ENCODE measurements around the gene CARD14.
"Not testable (repeated sequence)": the region's sequence is repeated elsewhere in the genome, so short reads cannot be mapped to it uniquely, and the experiment has no call there.

Gene CARD14

GRCh38 chr17:80187090-80187489 is 17.3 kb downstream of the CARD14 start:
- DNase-seq: no peak

DNA sequence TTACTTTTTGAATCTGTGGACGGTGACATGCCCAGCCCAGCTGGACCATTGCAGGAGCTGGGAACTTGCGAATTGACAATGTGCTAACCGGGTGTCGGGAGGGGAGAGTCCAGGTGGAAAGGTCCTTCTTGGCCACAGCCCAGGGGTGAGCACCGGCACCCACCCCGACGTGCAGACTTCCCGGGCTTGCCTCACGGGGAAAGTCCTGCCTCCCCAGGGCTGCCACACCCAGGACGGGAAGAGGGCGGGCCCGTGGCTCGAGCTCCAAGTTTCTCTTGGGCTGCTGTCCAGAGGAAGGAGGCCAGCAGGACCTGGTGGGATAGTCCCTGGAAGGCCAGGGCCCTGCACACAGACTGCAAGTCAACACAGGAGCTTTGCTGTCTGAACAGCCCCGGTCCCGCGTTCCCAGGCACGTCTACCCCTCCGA is 17.7 kb downstream of the CARD14 start:
- no peak for DNase-seq

DNA sequence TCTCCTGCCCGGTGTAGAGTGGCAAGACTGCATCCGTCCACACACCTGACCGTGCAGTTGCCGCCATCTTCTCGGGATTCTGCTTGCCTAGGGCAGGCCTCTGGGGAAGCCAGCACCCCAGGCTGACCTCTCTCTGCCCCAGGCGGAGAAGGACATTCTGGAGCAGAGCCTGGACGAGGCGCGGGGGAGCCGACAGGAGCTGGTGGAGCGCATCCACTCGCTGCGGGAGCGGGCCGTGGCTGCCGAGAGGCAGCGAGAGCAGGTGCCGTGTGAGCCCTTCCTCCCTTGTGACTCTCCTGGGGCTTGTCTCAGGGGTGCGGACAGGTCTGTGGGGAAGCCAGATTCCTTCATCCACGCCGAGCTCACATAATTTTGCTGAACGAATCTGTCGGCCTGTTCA is 19.8 kb downstream of the CARD14 start:
- DNase-seq: no peak

- no peak for DNase-seq
These were observed 20.9 kb downstream of the CARD14 start for GRCh38 chr17:80190716-80191115.

- no peak for DNase-seq
These were observed 21.4 kb downstream of the CARD14 start for GRCh38 chr17:80191192-80191591.

DNA sequence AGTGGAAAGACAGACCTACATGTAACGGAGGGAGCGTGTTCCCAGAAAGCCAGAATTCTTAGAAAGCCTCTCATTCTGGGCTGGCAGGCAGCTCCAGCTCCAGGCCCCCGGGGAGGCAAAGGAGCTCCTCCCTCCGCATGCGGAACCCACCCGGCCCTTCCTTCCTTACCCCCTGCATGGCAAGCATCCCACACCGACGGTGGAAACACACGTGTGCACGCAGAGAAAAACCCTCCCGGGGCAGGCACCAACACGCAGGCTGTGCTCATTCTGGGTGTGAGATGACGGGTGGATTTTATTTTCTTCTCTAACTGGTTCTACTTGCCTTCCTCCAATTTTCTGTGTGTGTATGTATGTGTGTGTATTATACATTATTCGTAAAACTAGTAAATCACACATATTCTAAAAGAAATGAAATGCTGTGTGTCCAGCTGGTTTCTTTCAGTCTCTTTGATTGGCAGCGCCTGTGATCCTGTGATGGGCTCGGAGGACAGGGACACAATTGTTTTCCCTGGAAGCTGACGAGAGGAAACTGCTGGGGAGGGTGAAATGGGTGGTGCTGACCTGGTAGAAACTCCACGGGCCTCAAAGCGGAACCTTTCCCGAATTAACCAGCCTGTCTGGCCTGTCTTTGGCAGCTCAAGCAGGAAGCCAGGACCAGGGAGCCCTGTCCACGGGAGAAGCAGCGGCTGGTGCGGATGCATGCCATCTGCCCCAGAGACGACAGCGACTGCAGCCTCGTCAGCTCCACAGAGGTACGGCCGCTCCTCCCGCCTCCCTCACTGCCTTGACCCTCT is 22.2 kb downstream of the CARD14 start:
- no peak for DNase-seq

- no peak for DNase-seq
These were observed 25.3 kb downstream of the CARD14 start for GRCh38 chr17:80195141-80195540.

DNA sequence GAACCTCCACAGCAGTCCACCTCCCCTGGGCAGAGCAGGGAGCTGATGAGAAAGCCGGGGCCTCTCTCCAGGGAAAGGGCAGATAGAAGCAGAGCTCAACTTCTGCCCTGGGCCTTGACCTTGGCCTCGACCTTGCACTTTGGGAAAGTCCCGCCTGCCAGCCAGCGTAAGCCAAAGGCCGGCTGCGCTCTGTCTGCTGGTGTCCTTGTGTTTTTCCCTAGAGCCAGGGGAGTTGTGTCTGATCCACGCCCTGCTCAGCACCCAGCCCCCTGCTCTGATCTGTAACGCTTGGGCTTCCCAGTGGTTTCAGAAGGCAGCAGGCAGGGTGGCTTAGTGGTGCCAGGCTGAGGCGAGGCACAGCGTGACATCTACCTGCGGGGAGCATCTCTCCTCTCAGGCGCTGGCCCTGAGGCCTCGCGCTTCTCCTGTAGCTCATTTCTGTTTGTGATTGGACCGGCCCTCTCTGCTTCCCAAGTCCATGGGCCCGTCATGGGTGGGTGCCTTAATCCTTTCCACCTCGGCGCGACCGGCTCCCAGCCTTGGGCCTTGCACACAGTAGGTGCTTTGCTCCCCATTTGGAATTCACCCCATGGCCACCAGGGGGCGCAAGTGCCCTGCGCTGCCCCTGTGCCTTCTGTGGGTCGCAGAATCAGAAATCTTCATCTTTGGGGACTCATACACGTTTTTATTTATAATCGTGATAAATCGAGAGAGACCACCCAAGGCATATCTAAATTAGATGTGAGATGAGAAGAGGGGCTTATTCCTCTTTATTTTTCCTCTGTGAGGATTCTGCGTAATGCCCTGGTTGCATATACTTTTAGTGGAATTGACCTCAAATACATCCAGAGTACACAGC is 26.1 kb downstream of the CARD14 start:
- DNase-seq: no peak

DNA sequence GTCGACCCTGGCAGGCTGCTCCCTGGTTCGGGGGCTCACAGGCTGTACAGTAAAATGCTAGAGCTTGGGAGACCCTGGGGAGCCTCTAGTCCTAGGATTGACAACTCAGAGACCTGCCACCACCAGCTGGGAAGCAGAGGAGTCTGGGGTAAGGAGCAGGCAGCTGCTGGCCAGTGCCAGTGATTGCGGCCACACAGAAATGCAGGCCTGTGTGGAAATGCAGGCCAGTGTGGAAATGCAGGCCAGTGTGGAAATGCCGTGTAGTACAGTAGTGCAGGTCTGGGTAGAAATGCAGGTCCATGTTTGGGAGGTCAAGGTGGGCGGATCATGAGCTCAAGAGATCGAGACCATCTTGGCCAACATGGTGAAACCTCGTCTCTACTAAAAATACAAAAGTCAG is 26.8 kb downstream of the CARD14 start:
- no peak for DNase-seq

- DNase-seq: no peak
These were observed 28.4 kb downstream of the CARD14 start for GRCh38 chr17:80198144-80198661.

GRCh38 chr17:80199295-80199694 is 29.5 kb downstream of the CARD14 start:
- not testable (repeated sequence) for DNase-seq

- no peak for DNase-seq
These were observed 31.6 kb downstream of the CARD14 start for GRCh38 chr17:80201446-80201845.

GRCh38 chr17:80202197-80202596 is 32.4 kb downstream of the CARD14 start:
- DNase-seq: no peak

DNA sequence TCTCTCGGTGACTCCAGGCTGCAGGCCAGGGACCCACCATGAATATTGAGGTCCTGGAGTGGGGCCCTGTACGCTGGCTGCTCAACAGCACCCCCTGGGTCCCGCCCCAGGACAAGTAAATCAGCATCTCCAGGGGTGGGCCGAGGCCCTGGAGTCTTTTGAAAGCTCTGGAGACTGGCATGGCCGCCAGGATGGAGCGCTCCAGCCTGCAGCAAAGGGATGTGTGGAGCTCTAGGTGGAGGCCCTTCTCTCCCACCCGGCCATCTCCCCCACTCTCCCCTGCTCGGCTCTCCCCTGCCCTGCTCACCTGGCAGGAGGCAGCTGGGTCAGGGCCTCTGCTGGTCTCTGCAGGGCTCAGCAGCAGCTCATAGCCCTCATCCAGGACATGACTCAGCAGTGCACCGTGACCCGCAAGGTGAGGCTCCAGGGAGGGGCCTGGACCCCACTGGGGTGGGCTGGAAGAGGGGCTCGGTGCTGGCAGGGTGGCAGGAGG is 33.7 kb downstream of the CARD14 start:
- DNase-seq: no peak

DNA sequence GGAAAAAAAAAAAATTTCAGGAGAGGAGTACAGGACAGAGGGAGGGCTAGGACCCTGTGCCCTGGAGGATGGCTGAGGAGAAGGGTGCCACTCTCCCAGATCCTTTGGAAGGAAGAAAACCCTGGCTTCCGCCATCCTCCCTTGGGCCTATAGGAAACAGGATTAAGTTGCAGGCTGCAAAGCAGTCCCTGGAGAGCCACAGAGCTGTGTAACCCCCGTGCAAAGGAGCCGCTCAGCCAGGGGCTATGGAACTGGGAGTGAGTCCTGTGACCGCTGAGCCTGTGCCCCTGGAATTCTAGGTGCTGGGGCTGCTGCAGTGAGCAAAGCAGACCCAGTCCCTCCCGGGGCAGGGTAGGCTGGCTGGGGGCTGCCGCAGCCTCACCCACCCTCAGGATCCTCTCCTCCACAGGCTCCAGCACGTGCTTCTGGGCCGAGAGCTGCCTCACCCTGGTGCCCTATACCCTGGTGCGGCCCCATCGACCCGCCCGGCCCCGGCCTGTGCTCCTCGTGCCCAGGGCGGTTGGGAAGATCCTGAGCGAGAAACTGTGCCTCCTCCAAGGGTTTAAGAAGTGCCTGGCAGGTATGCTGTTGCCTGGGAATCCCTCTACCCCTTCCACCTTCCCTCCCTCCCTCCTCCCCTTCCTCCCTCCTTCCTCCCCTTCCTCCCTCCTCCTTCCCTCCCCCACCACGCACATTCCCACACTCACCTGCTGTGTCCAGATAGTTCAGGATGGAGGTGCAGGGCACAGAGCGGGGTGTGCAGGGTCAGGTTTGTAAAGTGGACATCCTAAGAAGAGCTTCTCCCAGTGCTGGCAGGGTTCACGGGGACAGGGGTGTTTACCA is 35.0 kb downstream of the CARD14 start:
- DNase-seq: no peak

DNA sequence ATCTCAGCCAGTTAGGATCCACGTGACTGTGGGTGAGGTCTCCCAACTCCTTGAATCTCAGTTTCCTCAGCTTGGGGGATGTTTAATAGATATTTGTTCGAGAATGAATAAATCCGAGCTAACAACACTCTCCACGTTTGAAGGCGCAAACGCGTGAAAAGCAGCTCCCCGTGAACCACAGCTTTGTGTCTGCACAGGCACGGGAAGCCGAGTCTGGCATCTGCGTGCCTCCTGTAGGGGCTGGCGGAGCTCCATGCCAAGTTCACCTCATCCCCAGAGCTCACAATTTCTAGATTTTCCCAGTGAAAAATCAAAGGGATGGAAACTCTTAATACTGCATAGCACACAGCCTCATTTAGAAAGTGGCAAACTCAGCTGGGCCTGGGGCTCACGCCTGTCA is 36.0 kb downstream of the CARD14 start:
- no peak for DNase-seq

DNA sequence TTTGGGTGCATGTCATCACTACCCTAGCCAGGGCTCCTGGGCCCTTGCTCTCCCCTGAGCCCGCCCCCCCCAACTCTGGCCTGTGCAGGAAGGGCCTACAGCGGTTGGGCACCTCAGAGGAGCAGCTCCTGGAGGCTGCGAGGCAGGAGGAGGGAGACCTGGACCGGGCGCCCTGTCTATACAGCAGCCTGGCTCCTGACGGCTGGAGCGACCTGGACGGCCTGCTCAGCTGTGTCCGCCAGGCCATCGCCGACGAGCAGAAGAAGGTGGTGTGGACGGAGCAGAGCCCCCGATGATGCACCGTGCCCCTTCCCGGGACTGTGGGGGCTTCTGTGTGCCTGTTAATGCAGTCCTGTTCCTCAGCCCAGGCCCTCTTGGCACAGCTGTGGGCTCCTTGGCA is 38.2 kb downstream of the CARD14 start:
- DNase-seq: no peak

- no peak for DNase-seq
These were observed 39.9 kb downstream of the CARD14 start for GRCh38 chr17:80209765-80210164.

DNA sequence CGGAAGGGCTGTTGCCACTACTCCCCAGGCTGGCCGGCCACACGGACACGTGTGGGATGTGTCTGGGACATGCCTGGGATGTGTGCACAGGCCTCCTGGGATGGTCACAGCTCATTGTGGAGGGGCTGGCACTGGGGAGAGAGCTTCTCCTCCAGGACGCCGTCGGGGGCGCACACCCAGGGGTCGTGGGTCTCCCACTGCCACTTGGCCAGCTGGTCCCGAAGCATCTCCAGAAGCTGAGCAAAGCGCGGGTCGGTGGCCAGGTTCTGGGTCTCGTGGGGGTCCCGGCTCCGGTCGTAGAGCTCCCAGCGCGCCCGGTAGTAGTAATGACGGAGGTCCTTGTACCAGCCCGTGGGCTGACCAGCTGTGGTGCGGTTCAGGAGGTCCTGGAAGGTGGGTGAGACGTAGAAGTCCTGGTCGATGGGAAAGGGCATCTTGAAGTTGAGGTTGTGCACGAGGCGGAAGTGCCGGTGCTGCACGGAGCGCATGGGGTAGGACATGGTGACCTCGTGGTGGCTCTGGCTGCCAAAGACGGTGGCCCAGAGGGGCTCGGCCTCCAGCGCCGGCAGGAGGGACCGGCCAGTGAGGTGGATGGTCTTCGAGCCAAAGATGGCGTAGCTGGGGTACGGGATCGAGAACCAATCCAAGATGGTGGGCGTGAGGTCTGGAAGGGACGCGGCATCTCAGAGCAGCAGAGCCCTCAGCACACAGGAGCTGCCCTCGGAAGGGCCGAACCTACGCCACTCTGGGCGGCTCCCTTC is 40.7 kb downstream of the CARD14 start:
- DNase-seq: no peak

- no peak for DNase-seq
These were observed 42.3 kb downstream of the CARD14 start for GRCh38 chr17:80212109-80212508.

GRCh38 chr17:80212511-80212910 is 42.7 kb downstream of the CARD14 start:
- DNase-seq: no peak

Data from T1000 (cell line).